Measurements from ENCODE around the gene TFPI. TPM values are rescaled to one million over a fixed set of nuclear protein-coding genes. Genes with fewer than 3 reads are reported as not detected.

The TFPI gene
- total and polyA plus RNA-seq, 10 of the 15 experiments (the other 5 are each of a cell fraction or from before 2014, with no cell fraction given): 0.07 to 0.59 (median 0.34) TPM

GRCh38 chr2:187482796-187483195, 71.4 kb downstream of the TFPI start (continued):
- TF ChIP-seq MLLT1 (IDR thresholded peaks at IDR 0.05) (no peak), ATF2 (IDR thresholded peaks at IDR 0.05; ENCODE audit: low read length) (0 out of 2 replicates have a peak, but pooled peaks have one; percentile 32), ZBTB40 (IDR thresholded peaks at IDR 0.05; ENCODE audit: borderline replicate concordance) (no peak), REST (IDR thresholded peaks at IDR 0.05; ENCODE audit: low read depth, low read length) (no peak), RELA (IDR thresholded peaks at IDR 0.05; ENCODE audit: borderline replicate concordance, partially characterized antibody) (no peak), ZNF622 (IDR thresholded peaks at IDR 0.05) (no peak), SMAD5 (IDR thresholded peaks at IDR 0.05; ENCODE audit: low read depth) (no peak), JUND (IDR thresholded peaks at IDR 0.05; ENCODE audit: low read depth, low read length) (no peak), IKZF2 (IDR thresholded peaks at IDR 0.05) (peak; percentile 61 to 66; a peak in 2 of 4 replicates), RUNX3 (IDR thresholded peaks at IDR 0.05; ENCODE audit: low read length) (0 out of 2 replicates have a peak, but pooled peaks have one; percentile 20), WRNIP1 (IDR thresholded peaks at IDR 0.05; ENCODE audit: borderline replicate concordance, low read depth, low read length) (no peak), NRF1 (conservative IDR thresholded peaks at IDR 0.05; ENCODE audit: low read depth, low read length) (no peak), HDAC6 (IDR thresholded peaks at IDR 0.05; ENCODE audit: unreplicated experiment) (no peak), ZNF24 (IDR thresholded peaks at IDR 0.05) (0 out of 2 replicates have a peak, but pooled peaks have one; percentile 29), SUPT20H (IDR thresholded peaks at IDR 0.05; ENCODE audit: borderline replicate concordance, control insufficient read depth, low read depth, low read length) (no peak), DPF2 (IDR thresholded peaks at IDR 0.05) (peak; percentile 83), RB1 (IDR thresholded peaks at IDR 0.05; ENCODE audit: borderline replicate concordance) (no peak), BHLHE40 (IDR thresholded peaks at IDR 0.05; ENCODE audit: borderline replicate concordance in 1 of 2, low read depth in 2 of 2, low read length in 1 of 2) (0 out of 4 replicates have a peak, but pooled peaks of 1 of the 2 experiments have one; percentile 18), BACH1 (IDR thresholded peaks at IDR 0.05; ENCODE audit: borderline replicate concordance) (peak; percentile 41; the same call in 1 of the 2 replicates), PML (IDR thresholded peaks at IDR 0.05; ENCODE audit: low read length) (no peak), KLF5 (IDR thresholded peaks at IDR 0.05; ENCODE audit: partially characterized antibody) (no peak)

All from GM12878 (cell line).